IMR-90 (cell line): Measurements from ENCODE around the gene PPM1L. TPM values are rescaled to one million over a fixed set of nuclear protein-coding genes. Genes with fewer than 3 reads are reported as not detected.

Experiments used
- ATAC-seq: fragments of 200-7000 bp; cut with Tn5 transposase; 2 replicates; pipeline ENCODE4 v1.9.1; 2020; ENCODE audit warnings: low read depth, mild to moderate bottlenecking, moderate library complexity
- BruUV-seq: library from RNA; stranded (reverse); fragments of 400-500 nt; replicated peaks from 2 replicates; lab custom pipeline; 2021; lab: Mats Ljungman, UMichigan
- CTCF ChIA-PET: fragments of 300-600 bp; formaldehyde crosslinking; extraction: SDS; loops from one replicate; lab custom pipeline; 2021; ENCODE audit warnings: antibody characterized with exemption; lab: Yijun Ruan, JAX
- POLR2A ChIA-PET: fragments of 300-600 bp; sonication (Branson Sonifier 250); formaldehyde crosslinking; loops from one replicate; lab custom pipeline; 2022; ENCODE audit warnings: antibody characterized with exemption; ENCODE audit not compliant: unreplicated experiment; lab: Charles Lee
- DNase-seq: peaks from one replicate; pipeline ENCODE4 v3.0.0; 2013
- H2AFZ ChIP-seq: replicated peaks from 2 replicates; pipeline ENCODE3; 2013; ENCODE audit warnings: low read length, mild to moderate bottlenecking; ENCODE audit not compliant: poor library complexity
- H2AK5ac ChIP-seq: 2 replicates; pipeline ENCODE4 v1.6.1; 2013; ENCODE audit warnings: low read depth, low read length, inconsistent platforms
- H2AK9ac ChIP-seq: replicated peaks from 2 replicates; pipeline ENCODE3; 2013; ENCODE audit warnings: mild to moderate bottlenecking, low read depth, low read length, moderate library complexity; ENCODE audit not compliant: poor library complexity
- H2BK120ac ChIP-seq: 2 replicates; pipeline ENCODE4 v1.6.1; 2013; ENCODE audit warnings: low read depth, low read length, inconsistent platforms
- H2BK15ac ChIP-seq: 3 replicates; pipeline ENCODE4 v1.6.1; 2013; ENCODE audit warnings: low read depth, low read length, inconsistent platforms
- H2BK20ac ChIP-seq: 2 replicates; pipeline ENCODE4 v1.6.1; 2013; ENCODE audit warnings: low read depth, mild to moderate bottlenecking, inconsistent platforms, low read length, moderate library complexity
- H2BK5ac ChIP-seq: 2 replicates; pipeline ENCODE4 v1.6.1; 2013; ENCODE audit warnings: mild to moderate bottlenecking, low read depth, low read length, inconsistent platforms; ENCODE audit not compliant: poor library complexity, severe bottlenecking
- H3K14ac ChIP-seq: replicated peaks from 2 replicates; pipeline ENCODE4 v1.6.1; 2013; ENCODE audit warnings: low read depth, low read length, inconsistent platforms
- H3K18ac ChIP-seq: 2 replicates; pipeline ENCODE4 v1.6.1; 2013; ENCODE audit warnings: low read depth, low read length, control low read depth
- H3K23ac ChIP-seq: 2 replicates; pipeline ENCODE4 v1.6.1; 2013; ENCODE audit warnings: low read depth, low read length, inconsistent platforms
- H3K27ac ChIP-seq: 2 replicates; pipeline ENCODE4 v1.5.1; 2013; ENCODE audit warnings: mild to moderate bottlenecking, control low read depth, low read length; ENCODE audit not compliant: insufficient read depth
- H3K27me3 ChIP-seq: 2 replicates; pipeline ENCODE4 v1.6.1; 2013; ENCODE audit warnings: low read length; ENCODE audit not compliant: control insufficient read depth, insufficient read depth
- H3K36me3 ChIP-seq: 2 replicates; pipeline ENCODE4 v1.6.1; 2013; ENCODE audit warnings: low read length, mixed read lengths; ENCODE audit not compliant: control insufficient read depth, insufficient read depth
- H3K4ac ChIP-seq: 2 replicates; pipeline ENCODE4 v1.6.1; 2013; ENCODE audit warnings: low read depth, low read length, inconsistent platforms
- H3K4me1 ChIP-seq: 2 replicates; pipeline ENCODE4 v1.6.1; 2013; ENCODE audit warnings: low read length, mixed read lengths; ENCODE audit not compliant: control insufficient read depth, insufficient read depth
- H3K4me2 ChIP-seq: 2 replicates; pipeline ENCODE4 v1.6.1; 2013; ENCODE audit warnings: low read depth, mild to moderate bottlenecking, control low read depth, low read length, moderate library complexity
- H3K4me3 ChIP-seq: 2 replicates; pipeline ENCODE4 v1.5.1; 2013; ENCODE audit warnings: low read depth, mild to moderate bottlenecking, control low read depth, low read length, moderate library complexity; ENCODE audit not compliant: insufficient read depth
- H3K56ac ChIP-seq: 2 replicates; pipeline ENCODE4 v1.6.1; 2013; ENCODE audit warnings: low read length, inconsistent platforms; ENCODE audit not compliant: insufficient read depth; ENCODE audit errors: extremely low read depth
- H3K79me1 ChIP-seq, 2 experiments: 2 replicates each; pipeline ENCODE4 v1.6.1; 2013; ENCODE audit warnings: low read length in 2 of 2, inconsistent platforms in 1 of 2, low read depth in 1 of 2
- H3K9ac ChIP-seq: 2 replicates; pipeline ENCODE4 v1.6.1; 2013; ENCODE audit warnings: low read depth, low read length, control low read depth
- H3K9me1 ChIP-seq: 2 replicates; pipeline ENCODE4 v1.6.1; 2013; ENCODE audit warnings: low read length, inconsistent platforms; ENCODE audit not compliant: insufficient read depth
- H3K9me3 ChIP-seq: 2 replicates; pipeline ENCODE4 v1.6.1; 2013; ENCODE audit warnings: low read length; ENCODE audit not compliant: control insufficient read depth, insufficient read depth
- H4K20me1 ChIP-seq: 2 replicates; pipeline ENCODE4 v1.6.1; 2013; ENCODE audit warnings: low read length, inconsistent platforms; ENCODE audit not compliant: insufficient read depth
- H4K5ac ChIP-seq: 2 replicates; pipeline ENCODE4 v1.6.1; 2013; ENCODE audit warnings: mild to moderate bottlenecking, low read depth, low read length, control low read depth
- H4K8ac ChIP-seq, 2 experiments: 2 replicates each; pipeline ENCODE4 v1.6.1; 2013; ENCODE audit warnings: low read depth in 2 of 2, low read length in 2 of 2, control low read depth in 1 of 2, inconsistent platforms in 1 of 2
- H4K91ac ChIP-seq: 2 replicates; pipeline ENCODE4 v1.6.1; 2013; ENCODE audit warnings: low read depth, low read length, inconsistent platforms; ENCODE audit not compliant: insufficient read depth
- BHLHE40 ChIP-seq: fragments of 150-350 bp; IDR thresholded peaks from 2 replicates; pipeline ENCODE4 v1.6.1; 2016; ENCODE audit warnings: mild to moderate bottlenecking, low read depth, low read length
- CHD1 ChIP-seq: IDR thresholded peaks from 2 replicates; pipeline ENCODE4 v1.6.1; 2012; ENCODE audit warnings: low read depth, low read length, improper control_type of control experiment
- ELK1 ChIP-seq: fragments of 150-350 bp; IDR thresholded peaks from 2 replicates; pipeline ENCODE4 v1.6.1; 2016; ENCODE audit warnings: low read depth, mild to moderate bottlenecking, low read length, moderate library complexity, borderline replicate concordance
- FOS ChIP-seq: fragments of 150-350 bp; IDR thresholded peaks from 2 replicates; pipeline ENCODE4 v1.6.1; 2016; ENCODE audit warnings: low read depth, low read length
- MAFK ChIP-seq: IDR thresholded peaks from 2 replicates; pipeline ENCODE4 v1.6.1; 2012; ENCODE audit warnings: low read depth, low read length, improper control_type of control experiment
- NFE2L2 ChIP-seq: fragments of 150-350 bp; IDR thresholded peaks from 2 replicates; pipeline ENCODE4 v1.6.1; 2016; ENCODE audit warnings: low read depth, mild to moderate bottlenecking, low read length
- RAD21 ChIP-seq: IDR thresholded peaks from 2 replicates; pipeline ENCODE4 v1.6.1; 2012; ENCODE audit warnings: low read length, improper control_type of control experiment
- RCOR1 ChIP-seq: IDR thresholded peaks from 2 replicates; pipeline ENCODE4 v1.6.1; 2012; ENCODE audit warnings: mild to moderate bottlenecking, low read length, improper control_type of control experiment; ENCODE audit not compliant: insufficient replicate concordance
- SMC3 ChIP-seq: fragments of 150-350 bp; IDR thresholded peaks from 2 replicates; pipeline ENCODE4 v1.6.1; 2016; ENCODE audit warnings: low read depth, mild to moderate bottlenecking, antibody characterized with exemption, low read length, moderate library complexity
- WGBS, 2 experiments: methylation state at CpG; one replicate each; pipeline versions ENCODE4 v1.1.5 to v1.1.7; 2013; ENCODE audit warnings: missing lambda C conversion rate in 2 of 2; ENCODE audit not compliant: insufficient read length in 1 of 2; ENCODE audit errors: extremely low coverage in 2 of 2; 5-methylcytosine and 5-hydroxymethylcytosine counted together
- dilution Hi-C: fragments of 300-500 bp; cut with HindIII; formaldehyde crosslinking; loops from one replicate; pipeline ENCODE4 v1.14.3; 2018; ENCODE audit warnings: low sequenced_read_pairs; ENCODE audit not compliant: unreplicated experiment
- in situ Hi-C: fragments of 300-500 bp; cut with MboI; formaldehyde crosslinking; loops from 3 replicates; pipeline ENCODE4 v1.14.3; 2019; ENCODE audit warnings: low sequenced_read_pairs, inconsistent platforms, mixed read lengths
- intact Hi-C: fragments of 100-400 bp; cut with micrococcal nuclease; formaldehyde crosslinking; loops from 2 replicates; pipeline ENCODE4 v1.10.0; 2022
- polyA plus RNA-seq, 3 experiments: library from polyadenylated mRNA; depleted of rRNA; stranded (reverse); fragments of >200 nt; gene quantifications; 2 replicates each; pipeline ENCODE4 v1.2.3, GENCODE V29; 2012; ENCODE audit warnings: low replicate concordance in 1 of 3
- total RNA-seq: library from RNA; depleted of rRNA; stranded (reverse); fragments of >200 nt; gene quantifications from 2 replicates; pipeline ENCODE4 v1.2.3, GENCODE V29; 2012

The PPM1L gene
- total and polyA plus RNA-seq, 2 of the 4 experiments (the other 2 are of a cell fraction): 0.14 to 0.18 TPM

- no peak overlapping the region for H4K8ac ChIP-seq
These were observed 160.4 kb downstream of the PPM1L start for GRCh38 chr3:160916472-160916871.

More at GRCh38 chr3:160916472-160916871, 160.4 kb downstream of the PPM1L start:
- Histone ChIP-seq H3K4me2 (no peak overlapping the region), H2BK120ac (no peak overlapping the region), H3K14ac (no peak overlapping the region), H2BK20ac (no peak overlapping the region), H3K9me1 (no peaks in the 10 kb centered on the region), H3K79me1 (no peaks in the 10 kb centered on the region), H2AK5ac (no peak overlapping the region), H4K91ac (no peak overlapping the region), H3K4ac (no peak overlapping the region), H2AFZ (no peak overlapping the region), H3K9ac (no peak overlapping the region), H2BK5ac (no peak overlapping the region), H3K23ac (no peak overlapping the region), H4K5ac (no peak overlapping the region), H3K56ac (no peak overlapping the region), H3K9me3 (no peaks in the 10 kb centered on the region), H3K27ac (no peak overlapping the region), H3K18ac (no peak overlapping the region), H2BK15ac (no peak overlapping the region), H4K20me1 (no peaks in the 10 kb centered on the region), H2AK9ac (no peak overlapping the region), H3K4me1 (no peaks in the 10 kb centered on the region), H3K27me3 (no peaks in the 10 kb centered on the region; the same call in 1 of the 2 replicates), H3K36me3 (no peaks in the 10 kb centered on the region), H3K4me3 (no peak overlapping the region)
- ATAC-seq (no peak), DNase-seq (no peak)
- dilution Hi-C loops (no loop called here), in situ Hi-C loops (no loop called here), intact Hi-C loops (no loop called here)
- TF ChIP-seq RCOR1: no peak
- no peak for TF ChIP-seq BHLHE40
- no peak for TF ChIP-seq NFE2L2
- no peak for TF ChIP-seq MAFK
- no peak for TF ChIP-seq SMC3
- TF ChIP-seq CHD1: no peak
- no peak for TF ChIP-seq ELK1
- no peak for TF ChIP-seq FOS
- no peak for TF ChIP-seq RAD21
- CTCF ChIA-PET: interaction anchor here (0.7 to 1.5 kb wide), 2 partner anchors 25 to 217 kb away, joined by 3 read pairs; no protein-coding TSS in a partner anchor
- POLR2A ChIA-PET: no interaction called here
- no TSS peak for BruUV-seq
- no CpG with 5 or more reads among the region's 3 CpGs for WGBS, 2 experiments
